ENCODE results near the gene EIF4E3. TPM values are rescaled to one million over a fixed set of nuclear protein-coding genes. Genes with fewer than 3 reads are reported as not detected.

Gene EIF4E3
- total RNA-seq, 1 experiment from 2014 or later: 2.2 TPM

DNA sequence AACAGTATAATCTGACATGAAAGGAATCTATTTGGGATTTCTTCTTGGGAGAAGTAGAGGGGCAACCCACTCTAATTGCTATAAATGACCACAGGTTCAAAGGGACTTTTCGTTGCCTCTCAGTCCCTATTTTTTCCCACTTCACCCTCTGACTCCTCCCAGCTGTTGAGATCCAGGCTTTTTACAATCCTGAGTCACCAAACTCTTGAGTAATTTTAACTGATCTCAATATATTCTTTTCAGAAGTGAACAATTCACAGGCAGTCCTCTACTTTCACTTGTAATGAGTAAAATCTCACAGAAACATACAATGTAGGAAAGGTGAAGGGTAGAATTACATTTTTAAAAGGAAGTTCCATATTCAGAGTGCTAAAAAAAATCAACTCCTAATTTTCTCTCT, 44.6 kb downstream of the EIF4E3 start:
- Histone ChIP-seq H3K9me3 (ENCODE audit: low read length) (no peaks in the 10 kb centered on the region), H3K9me2 (replicated peaks; ENCODE audit: low read length) (no peaks in the 10 kb centered on the region), H3K4me1 (ENCODE audit: insufficient read depth, low read length) (peaks cover 25% of the 10 kb centered on the region), H3K27ac (ENCODE audit: low read length) (peak overlapping the region; percentile 7; the same call in 1 of the 2 replicates), H3K79me2 (ENCODE audit: low read length) (no peaks in the 10 kb centered on the region), H3K4me2 (ENCODE audit: low read length) (peak overlapping the region; percentile 72), H2AFZ (ENCODE audit: low read length) (no peak overlapping the region), H3K4me3 (ENCODE audit: low read length) (peak overlapping the region; percentile 42; the same call in 1 of the 2 replicates), H3F3A (ENCODE audit: low read length, unreplicated experiment) (no peaks in the 10 kb centered on the region), H3K9ac (ENCODE audit: low read length) (no peak overlapping the region), H4K20me1 (ENCODE audit: low read length) (no peaks in the 10 kb centered on the region), H3K27me3 (ENCODE audit: low read length) (no peaks in the 10 kb centered on the region), H3K36me3 (ENCODE audit: low read depth, low read length) (no peaks in the 10 kb centered on the region)
- peak; percentile 77 for DNase-seq
- ChIA-PET CTCF (interaction anchor here (0.7 to 1.1 kb wide), 5 partner anchors 18 to 365 kb away, joined by 3 to 10 read pairs (median 4); no protein-coding TSS in a partner anchor), POLR2A (ENCODE audit: unreplicated experiment) (interaction anchor here (0.6 kb wide), 1 partner anchor 242 kb away, joined by 6 read pairs; no protein-coding TSS in a partner anchor)
- intact Hi-C loops (cut with micrococcal nuclease): loop anchor here (1.0 to 10.0 kb wide), 3 partner anchors 22 to 216 kb away; no protein-coding TSS in a partner anchor
- TF ChIP-seq EZH2 (IDR thresholded peaks at IDR 0.05; ENCODE audit: low read length, unreplicated experiment) (no peak), EZH2phosphoT487 (IDR thresholded peaks at IDR 0.05; ENCODE audit: borderline replicate concordance, low read length) (no peak)
- TF ChIP-seq, protein P1, sequence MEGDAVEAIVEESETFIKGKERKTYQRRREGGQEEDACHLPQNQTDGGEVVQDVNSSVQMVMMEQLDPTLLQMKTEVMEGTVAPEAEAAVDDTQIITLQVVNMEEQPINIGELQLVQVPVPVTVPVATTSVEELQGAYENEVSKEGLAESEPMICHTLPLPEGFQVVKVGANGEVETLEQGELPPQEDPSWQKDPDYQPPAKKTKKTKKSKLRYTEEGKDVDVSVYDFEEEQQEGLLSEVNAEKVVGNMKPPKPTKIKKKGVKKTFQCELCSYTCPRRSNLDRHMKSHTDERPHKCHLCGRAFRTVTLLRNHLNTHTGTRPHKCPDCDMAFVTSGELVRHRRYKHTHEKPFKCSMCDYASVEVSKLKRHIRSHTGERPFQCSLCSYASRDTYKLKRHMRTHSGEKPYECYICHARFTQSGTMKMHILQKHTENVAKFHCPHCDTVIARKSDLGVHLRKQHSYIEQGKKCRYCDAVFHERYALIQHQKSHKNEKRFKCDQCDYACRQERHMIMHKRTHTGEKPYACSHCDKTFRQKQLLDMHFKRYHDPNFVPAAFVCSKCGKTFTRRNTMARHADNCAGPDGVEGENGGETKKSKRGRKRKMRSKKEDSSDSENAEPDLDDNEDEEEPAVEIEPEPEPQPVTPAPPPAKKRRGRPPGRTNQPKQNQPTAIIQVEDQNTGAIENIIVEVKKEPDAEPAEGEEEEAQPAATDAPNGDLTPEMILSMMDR (conservative IDR thresholded peaks at IDR 0.05; ENCODE audit: low read depth, low read length): no peak
- no TSS peak for BruUV-seq (replicated peaks)
- peak; percentile 79 for ATAC-seq

DNA sequence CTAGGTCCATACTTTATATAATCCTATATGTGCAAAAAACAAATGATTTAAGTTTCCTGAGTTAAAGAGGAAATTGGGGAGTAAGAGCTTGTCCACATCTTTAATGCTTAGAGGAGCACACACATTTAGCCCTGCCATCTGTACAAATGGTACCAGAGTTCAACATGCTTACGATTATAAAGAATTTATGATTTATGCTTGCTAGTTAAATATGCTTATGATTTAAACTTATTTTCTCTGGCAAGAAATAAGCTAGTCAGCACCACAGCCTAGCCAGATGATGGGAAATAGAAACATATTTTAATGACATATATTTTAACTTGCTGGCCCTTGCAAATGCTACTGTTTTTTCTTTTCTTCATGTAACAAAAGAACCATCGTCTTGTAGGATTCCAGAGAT, 48.3 kb downstream of the EIF4E3 start:
- ATAC-seq (no peak), DNase-seq (no peak)
- Histone ChIP-seq H3K9me3 (ENCODE audit: low read length) (no peaks in the 10 kb centered on the region), H3K4me1 (ENCODE audit: insufficient read depth, low read length) (peaks cover 16% of the 10 kb centered on the region), H3K27me3 (ENCODE audit: low read length) (no peaks in the 10 kb centered on the region), H2AFZ (ENCODE audit: low read length) (no peak overlapping the region), H3K4me2 (ENCODE audit: low read length) (no peak overlapping the region), H3K79me2 (ENCODE audit: low read length) (no peaks in the 10 kb centered on the region), H3K27ac (ENCODE audit: low read length) (no peak overlapping the region), H3F3A (ENCODE audit: low read length, unreplicated experiment) (no peaks in the 10 kb centered on the region), H3K36me3 (ENCODE audit: low read depth, low read length) (no peaks in the 10 kb centered on the region), H4K20me1 (ENCODE audit: low read length) (no peaks in the 10 kb centered on the region), H3K9me2 (replicated peaks; ENCODE audit: low read length) (no peaks in the 10 kb centered on the region), H3K4me3 (ENCODE audit: low read length) (no peak overlapping the region), H3K9ac (ENCODE audit: low read length) (no peak overlapping the region)
- TF ChIP-seq EZH2 (IDR thresholded peaks at IDR 0.05; ENCODE audit: low read length, unreplicated experiment) (no peak), EZH2phosphoT487 (IDR thresholded peaks at IDR 0.05; ENCODE audit: borderline replicate concordance, low read length) (no peak)
- TF ChIP-seq, protein P1 (conservative IDR thresholded peaks at IDR 0.05; ENCODE audit: low read depth, low read length): no peak
- ChIA-PET POLR2A (ENCODE audit: unreplicated experiment) (no interaction called here), CTCF (no interaction called here)
- BruUV-seq (replicated peaks): no TSS peak
- intact Hi-C loops (cut with micrococcal nuclease): no loop called here

DNA sequence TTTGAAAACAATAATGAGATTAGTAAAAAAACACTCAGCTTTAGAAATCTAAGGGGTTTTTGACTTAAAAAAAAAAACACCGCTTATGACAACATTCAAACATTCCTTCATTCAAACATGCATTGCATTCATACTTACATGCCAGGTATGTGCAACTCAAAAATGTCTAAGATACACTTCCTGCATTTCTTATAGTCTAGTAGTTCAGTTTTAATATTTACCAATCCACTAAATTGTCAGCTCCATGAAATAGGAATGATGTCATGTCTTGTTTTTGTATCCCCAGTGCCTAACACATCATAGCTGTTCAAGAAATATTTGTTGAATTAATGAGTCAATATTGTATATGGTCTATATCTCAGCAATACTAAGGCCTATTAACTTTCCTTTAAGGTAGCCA, 51.7 kb downstream of the EIF4E3 start:
- Histone ChIP-seq H3K4me2 (ENCODE audit: low read length) (no peak overlapping the region), H3K4me1 (ENCODE audit: insufficient read depth, low read length) (no peaks in the 10 kb centered on the region), H2AFZ (ENCODE audit: low read length) (no peak overlapping the region), H3K27me3 (ENCODE audit: low read length) (no peaks in the 10 kb centered on the region), H3K36me3 (ENCODE audit: low read depth, low read length) (no peaks in the 10 kb centered on the region), H3K27ac (ENCODE audit: low read length) (no peak overlapping the region), H3K9me2 (replicated peaks; ENCODE audit: low read length) (no peaks in the 10 kb centered on the region), H3F3A (ENCODE audit: low read length, unreplicated experiment) (no peaks in the 10 kb centered on the region), H3K4me3 (ENCODE audit: low read length) (no peak overlapping the region), H3K9ac (ENCODE audit: low read length) (no peak overlapping the region), H3K9me3 (ENCODE audit: low read length) (no peaks in the 10 kb centered on the region), H4K20me1 (ENCODE audit: low read length) (no peaks in the 10 kb centered on the region), H3K79me2 (ENCODE audit: low read length) (no peaks in the 10 kb centered on the region)
- DNase-seq (no peak), ATAC-seq (no peak)
- POLR2A ChIA-PET (ENCODE audit: unreplicated experiment): no interaction called here
- intact Hi-C loops (cut with micrococcal nuclease): no loop called here
- TF ChIP-seq EZH2phosphoT487 (IDR thresholded peaks at IDR 0.05; ENCODE audit: borderline replicate concordance, low read length): no peak
- no peak for TF ChIP-seq EZH2 (IDR thresholded peaks at IDR 0.05; ENCODE audit: low read length, unreplicated experiment)
- TF ChIP-seq, protein P1 (conservative IDR thresholded peaks at IDR 0.05; ENCODE audit: low read depth, low read length): no peak
- CTCF ChIA-PET: no interaction called here
- no TSS peak for BruUV-seq (replicated peaks)
